GM18511 (cell line): ENCODE data around the gene PSMB9.
"Not testable (repeated sequence)": the region's sequence is repeated elsewhere in the genome, so short reads cannot be mapped to it uniquely, and the experiment has no call there.

Source experiments
- ATAC-seq: cut with Tn5 transposase; IDR thresholded peaks from one replicate; pipeline ENCODE4 v1.9.1; 2021; ENCODE audit warnings: mild to moderate bottlenecking, moderate library complexity; ENCODE audit not compliant: unreplicated experiment

Gene PSMB9

GRCh38 chr6:32858194-32858593 is 4.2 kb downstream of the PSMB9 start:
- ATAC-seq = no peak

DNA sequence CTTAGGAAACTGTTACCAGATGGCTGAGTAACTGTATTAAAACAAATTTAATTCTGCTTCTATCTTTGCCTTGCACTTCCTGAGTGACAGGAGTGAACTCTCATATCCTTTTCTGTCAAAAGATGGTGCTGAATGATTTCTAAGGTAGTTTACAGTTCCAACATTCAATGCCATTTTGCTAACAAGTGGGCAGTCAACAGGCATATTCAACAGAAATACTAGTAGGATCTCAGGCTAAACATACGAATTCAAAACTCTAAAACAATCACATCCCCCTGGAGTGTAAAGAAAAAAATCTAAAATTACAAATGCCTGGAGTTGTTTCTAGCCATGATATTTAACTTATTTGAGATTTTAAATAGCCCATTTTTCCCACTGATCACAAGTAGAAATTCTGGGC is 6.7 kb downstream of the PSMB9 start:
- no peak for ATAC-seq

DNA sequence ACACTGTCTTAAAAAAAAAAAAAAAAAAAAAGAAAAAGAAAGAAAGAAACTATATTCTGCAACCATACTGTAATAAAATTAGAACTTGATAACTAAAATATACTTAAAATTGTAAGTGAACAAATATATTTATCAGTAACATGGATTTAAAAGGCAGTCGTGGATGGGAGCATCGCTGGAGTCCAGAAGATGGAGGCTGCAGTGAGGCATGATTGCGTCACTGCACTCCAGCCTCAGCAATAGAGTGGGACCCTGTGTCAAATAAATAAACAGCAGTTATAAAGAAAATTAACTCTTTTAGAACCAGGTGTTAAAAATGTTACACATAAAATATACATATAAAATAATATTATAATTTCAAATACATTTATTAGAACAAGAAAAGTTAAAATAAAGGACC is 8.7 kb downstream of the PSMB9 start:
- no peak for ATAC-seq

GRCh38 chr6:32865724-32866443 is 11.9 kb downstream of the PSMB9 start:
- no peak for ATAC-seq

GRCh38 chr6:32867022-32867477 is 13.1 kb downstream of the PSMB9 start:
- peak; percentile 52 for ATAC-seq

DNA sequence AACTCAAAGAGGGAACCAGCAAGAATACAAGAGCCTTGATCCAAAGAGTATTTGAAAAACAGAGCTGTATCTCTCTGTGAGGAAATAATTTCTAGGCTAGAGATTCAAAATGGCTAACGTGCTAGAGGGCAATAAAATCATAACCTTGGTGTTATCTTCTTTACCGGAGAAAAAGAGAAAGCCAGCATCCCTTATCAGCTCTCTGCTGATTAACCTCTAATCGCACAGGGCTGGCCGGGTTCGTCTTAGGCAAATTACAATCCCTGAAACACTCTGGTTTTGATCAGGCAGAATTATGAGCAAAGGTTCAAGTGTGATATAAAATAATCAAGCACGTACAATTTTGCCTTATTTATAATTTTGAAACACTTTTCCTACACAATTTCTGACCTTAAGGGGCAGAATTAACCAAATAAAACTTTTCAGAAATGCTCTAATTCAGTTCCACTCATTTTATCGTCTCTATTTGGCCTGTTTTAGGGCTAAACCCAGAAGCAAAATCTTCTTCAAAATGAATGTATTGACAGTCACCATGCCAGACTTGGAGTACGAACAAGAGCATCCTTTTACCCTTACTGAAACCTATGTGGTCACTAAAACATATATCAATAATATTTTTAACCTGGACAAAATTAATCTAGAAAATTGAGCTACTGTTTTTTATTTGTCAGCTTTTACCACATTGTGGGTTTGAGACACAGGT is 13.7 kb downstream of the PSMB9 start:
- ATAC-seq = no peak

GRCh38 chr6:32868257-32868788 is 14.3 kb downstream of the PSMB9 start:
- ATAC-seq = no peak

- not testable (repeated sequence) for ATAC-seq
Observed at GRCh38 chr6:32873947-32874346, 20.0 kb downstream of the PSMB9 start.

GRCh38 chr6:32876603-32877002 is 22.6 kb downstream of the PSMB9 start:
- ATAC-seq = no peak

GRCh38 chr6:32879691-32880090 is 25.7 kb downstream of the PSMB9 start:
- ATAC-seq = no peak

DNA sequence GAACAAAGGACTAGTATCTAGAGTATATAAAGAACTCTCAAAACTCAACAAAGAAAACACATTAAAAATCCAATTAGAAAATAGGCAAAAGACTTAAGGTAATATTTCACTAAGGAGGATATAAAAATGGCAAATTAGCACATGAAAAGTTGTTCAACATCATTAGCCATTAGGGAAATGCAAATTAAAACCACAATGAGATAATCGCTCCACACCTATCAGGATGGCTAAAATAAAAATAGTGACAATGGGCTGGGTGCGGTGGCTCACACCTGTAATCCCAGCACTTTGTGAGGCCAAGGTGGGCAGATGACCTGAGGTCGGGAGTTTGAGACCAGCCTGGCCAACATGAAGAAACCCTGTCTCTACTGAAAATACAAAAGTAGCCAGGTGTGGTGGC is 27.0 kb downstream of the PSMB9 start:
- ATAC-seq = not testable (repeated sequence)

DNA sequence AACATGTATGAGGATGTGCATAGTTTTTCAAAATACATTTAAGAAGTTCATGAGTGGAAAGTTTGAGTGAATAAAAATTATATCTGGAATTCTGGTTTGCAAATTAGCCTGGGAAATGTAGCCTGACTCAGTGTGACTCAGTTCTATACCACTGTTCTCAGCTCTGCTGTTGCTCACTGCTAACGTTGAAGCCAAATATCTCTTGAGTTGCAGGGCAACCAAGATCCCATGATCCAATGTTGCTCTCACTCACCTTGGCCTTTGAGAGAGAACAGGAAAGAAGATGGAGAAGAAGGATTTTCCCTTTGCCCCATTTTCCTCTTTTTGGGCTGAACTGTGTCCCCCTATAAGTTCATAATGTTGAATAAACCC is 28.9 kb downstream of the PSMB9 start:
- no peak for ATAC-seq

DNA sequence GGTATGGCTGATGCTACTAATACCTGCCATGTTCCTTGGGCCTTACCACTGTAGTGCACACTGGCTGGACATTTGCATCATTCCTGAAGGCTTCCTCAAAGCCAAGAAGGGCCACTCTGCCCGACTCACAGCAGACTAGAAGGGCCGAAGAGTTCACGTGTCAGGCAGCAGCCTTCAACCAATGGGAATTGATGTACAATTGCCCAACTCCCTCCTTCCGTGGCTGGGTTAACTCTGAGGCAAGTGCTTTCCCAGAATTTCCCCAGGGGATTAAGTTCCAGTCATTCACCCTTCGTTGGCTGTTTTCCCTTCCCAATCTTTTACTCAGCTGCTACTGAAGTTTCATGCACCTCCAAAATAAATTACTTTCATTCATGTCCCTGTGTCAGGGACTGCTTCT is 29.8 kb downstream of the PSMB9 start:
- no peak for ATAC-seq

- no peak for ATAC-seq
Observed at GRCh38 chr6:32885698-32886286, 31.8 kb downstream of the PSMB9 start.

- ATAC-seq = no peak
Observed at GRCh38 chr6:32886681-32887383, 32.8 kb downstream of the PSMB9 start.

DNA sequence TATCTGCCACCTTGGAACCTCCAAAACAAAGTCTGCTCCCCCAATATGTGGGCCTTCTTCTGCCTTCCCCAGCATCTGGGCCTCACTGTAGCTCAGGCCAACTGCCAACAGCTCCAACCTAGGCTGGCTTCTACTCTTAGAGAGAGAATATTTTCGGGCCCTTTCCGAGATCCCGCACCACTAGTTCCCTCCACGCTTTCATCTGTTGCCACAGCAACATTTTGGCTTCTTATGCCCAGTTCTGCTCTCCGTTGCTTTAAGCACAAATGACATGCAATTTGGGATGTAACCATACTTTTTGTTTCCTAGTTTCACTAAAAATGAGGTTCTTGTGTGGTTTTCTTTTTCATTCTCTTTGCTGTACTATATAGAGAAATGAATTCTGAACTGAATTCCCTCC is 33.6 kb downstream of the PSMB9 start:
- ATAC-seq = no peak

DNA sequence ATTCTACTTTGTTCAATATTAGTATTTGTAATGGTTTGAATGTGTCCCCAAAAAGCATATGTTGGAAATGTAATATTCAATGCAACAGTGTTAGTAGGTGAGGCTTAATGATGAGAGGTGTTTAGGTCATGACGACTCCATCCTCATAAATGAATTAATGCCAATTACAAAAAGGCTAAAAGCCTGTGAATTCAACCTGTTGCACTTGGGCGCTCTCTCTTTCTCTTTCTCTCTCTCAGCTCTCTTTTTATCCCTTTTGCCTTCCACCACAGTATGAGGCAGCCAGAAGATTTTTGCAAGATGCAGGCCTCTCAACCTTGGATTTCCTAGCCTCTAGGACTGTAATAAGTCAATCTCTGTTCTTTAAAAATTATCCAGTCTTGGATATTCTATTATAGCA is 34.6 kb downstream of the PSMB9 start:
- ATAC-seq = no peak

- no peak for ATAC-seq
Observed at GRCh38 chr6:32889533-32889932, 35.5 kb downstream of the PSMB9 start.

- ATAC-seq = no peak
Observed at GRCh38 chr6:32890831-32891230, 36.8 kb downstream of the PSMB9 start.

DNA sequence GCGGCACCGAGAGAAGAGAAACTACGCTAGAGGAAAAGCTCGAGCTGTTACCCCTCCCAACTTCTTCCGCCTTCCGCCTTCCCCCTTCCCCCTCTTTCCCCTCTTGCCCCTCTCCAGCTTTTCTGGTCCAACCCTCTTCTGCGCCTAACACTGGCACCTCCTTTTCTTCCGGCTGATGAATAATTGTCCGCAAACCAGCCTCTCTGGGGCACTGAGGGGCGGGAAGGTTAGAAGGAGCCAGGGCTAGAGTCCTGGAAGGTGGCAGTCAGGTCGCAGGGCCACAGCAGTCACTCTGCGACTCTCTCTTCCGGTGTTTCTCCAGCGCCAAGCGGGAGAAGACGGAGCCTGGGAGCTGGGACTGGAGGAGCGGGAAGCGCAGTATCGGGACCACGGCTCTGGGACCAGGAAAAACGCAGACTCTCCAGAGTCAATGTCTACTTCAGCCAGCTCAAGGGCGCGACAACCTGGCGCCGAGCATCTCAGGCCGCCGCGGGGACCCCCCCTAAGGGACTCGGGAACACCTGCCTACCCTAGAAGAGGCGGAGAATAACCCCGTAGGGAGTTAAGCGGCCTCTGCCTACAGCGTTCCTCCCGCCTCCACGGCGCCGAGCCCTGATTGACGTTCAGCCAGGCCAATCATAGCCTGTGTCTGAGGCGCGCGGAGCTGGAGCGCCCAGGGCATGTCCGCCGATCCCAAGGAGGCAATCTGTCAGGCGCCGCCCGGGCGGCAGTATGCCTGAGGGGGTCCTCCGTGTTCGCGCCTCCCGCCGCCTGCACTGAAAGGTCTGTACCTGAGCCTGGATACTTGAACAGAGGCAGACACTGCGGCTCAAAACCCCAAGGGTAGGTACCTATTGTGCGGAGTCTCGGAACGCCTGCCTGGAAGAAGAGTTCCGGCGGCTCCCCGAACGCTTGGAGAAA is 40.4 kb downstream of the PSMB9 start:
- peak; percentile 97 for ATAC-seq
